Myometrial cell (primary cell): ENCODE measurements around the gene ZNF764. TPM values are rescaled to one million over a fixed set of nuclear protein-coding genes. Genes with fewer than 3 reads are reported as not detected.

Source experiments
- total RNA-seq: library from RNA; depleted of rRNA; stranded (reverse); fragments of >200 nt; gene quantifications from 2 replicates; pipeline ENCODE4 v1.2.3, GENCODE V29; 2015

Gene ZNF764
- total RNA-seq = 5.5 and 6.2 TPM in 2 replicates

GRCh38 chr16:30557957-30558788 lies at the start of gene ZNF764:
ZNF764 (minus strand) TSS chr16:30558374; CDS start chr16:30558182, 192 bp downstream.

DNA sequence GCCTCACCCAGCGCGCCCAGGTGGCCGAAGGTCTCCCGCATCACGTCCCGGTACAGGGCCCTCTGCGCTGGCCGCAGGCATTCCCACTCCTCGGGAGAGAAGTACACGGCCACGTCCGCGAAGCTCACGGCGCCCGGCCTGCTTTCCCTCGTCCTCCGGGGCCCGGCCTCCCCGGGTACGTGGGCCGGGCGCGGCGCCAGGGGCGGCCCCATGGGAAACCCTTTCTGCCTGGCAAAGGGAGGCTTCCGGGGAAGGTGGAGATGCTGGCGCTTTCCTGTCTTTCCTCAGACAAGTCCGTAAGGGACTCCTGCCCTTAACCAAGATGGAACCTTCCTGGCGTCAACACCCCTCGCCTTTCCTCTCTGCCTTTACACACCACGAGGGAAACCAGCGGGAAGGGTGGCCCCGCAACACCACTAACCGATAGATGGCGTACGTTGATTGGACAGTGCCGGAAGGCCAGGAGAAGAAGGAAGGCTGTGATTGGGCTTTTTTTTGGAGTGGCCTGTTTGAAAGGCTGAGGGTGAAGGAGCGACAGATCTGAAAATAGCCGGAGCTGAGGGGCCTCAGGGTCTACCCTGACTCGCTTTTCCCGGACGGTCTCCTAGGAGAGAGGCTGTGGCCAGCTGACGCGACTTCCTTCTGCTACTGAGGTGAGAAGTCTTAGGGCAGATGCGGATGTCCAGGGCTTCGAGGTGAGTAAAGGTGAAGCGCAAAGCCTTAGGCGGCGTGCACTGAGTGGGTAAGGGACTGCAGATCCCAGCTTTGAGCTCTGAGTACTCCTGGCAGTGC lies 27.4 kb upstream of the ZNF764 start, which contains the start of gene ZNF785:
ZNF785 (minus strand) TSS at position 298 of the 792 bp plus-strand sequence; CDS start at position 212, 86 bp downstream.

DNA sequence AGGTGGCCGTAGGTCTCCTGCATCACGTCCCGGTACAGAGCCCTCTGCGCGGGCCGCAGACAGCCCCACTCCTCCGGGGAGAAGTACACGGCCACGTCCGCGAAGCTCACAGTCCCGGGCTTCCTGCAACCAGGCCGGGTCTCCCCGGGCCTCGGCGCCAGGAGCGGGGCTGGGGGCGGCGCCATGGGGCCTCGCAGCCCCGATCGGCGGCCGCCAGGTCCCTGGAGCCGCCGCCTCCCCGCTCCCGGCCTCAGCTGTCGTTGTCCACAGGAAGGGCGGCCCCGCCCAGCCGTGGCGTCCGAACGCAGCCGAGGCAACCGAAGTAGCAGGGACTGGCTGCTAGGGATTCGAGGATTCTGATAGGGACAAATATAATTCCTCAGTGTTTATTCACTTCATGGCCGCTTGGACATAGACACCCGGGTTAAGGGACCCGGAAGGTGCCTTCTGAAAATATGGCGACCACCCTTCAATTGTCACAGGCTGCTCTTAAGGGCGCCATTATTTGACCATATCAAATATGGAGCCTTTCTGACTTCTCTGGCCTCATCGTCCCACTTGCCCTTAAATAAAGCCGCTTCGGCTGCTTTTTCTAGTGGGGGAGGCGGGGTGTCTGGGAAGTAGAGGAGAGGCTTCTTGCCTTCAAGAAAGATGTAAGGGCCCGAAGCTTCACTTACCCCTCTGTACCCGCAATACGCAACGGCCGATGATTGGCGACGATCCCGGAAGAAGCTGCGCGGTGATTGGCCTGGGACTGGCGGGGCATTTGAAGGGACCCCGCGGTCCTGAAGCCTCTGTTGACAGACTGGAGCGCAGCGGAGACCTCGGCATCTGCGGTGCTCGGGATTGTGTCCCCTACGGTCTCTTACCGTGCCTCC lies 13.5 kb upstream of the ZNF764 start, which contains the start of gene ZNF688:
ZNF688 (minus strand) TSS at position 270 of the 878 bp plus-strand sequence; CDS start at position 185, 85 bp downstream.

GRCh38 chr16:30534368-30535105 lies 23.6 kb downstream of the ZNF764 start, which contains the start of gene ZNF747:
ZNF747 (minus strand) TSS chr16:30534858; CDS start chr16:30534679, 179 bp downstream.

GRCh38 chr16:30526137-30526822 lies 31.9 kb downstream of the ZNF764 start, which contains the start of gene ZNF768:
ZNF768 (minus strand) TSS chr16:30526566; CDS start chr16:30526413, 153 bp downstream.

Other genes starting within 250 kb of the ZNF764 start
- gene CD2BP2, start 203.1 kb downstream of the ZNF764 start, total RNA-seq = 49.6 and 58.5 TPM in 2 replicates
- 42.7 and 45.6 TPM in 2 replicates for gene TBC1D10B, start 187.9 kb downstream of the ZNF764 start, total RNA-seq
- not detected in 2 replicates for gene MYL11, start 183.6 kb downstream of the ZNF764 start, total RNA-seq
- not detected in 2 replicates for gene SEPTIN1, start 175.8 kb downstream of the ZNF764 start, total RNA-seq
- 7.2 and 9.7 TPM in 2 replicates for gene ZNF48, start 163.0 kb downstream of the ZNF764 start, total RNA-seq
- 9.9 and 11.8 TPM in 2 replicates for gene ZNF771, start 150.8 kb downstream of the ZNF764 start, total RNA-seq
- 31.7 and 34.7 TPM in 2 replicates for gene DCTPP1, start 128.3 kb downstream of the ZNF764 start, total RNA-seq
- 16.0 and 19.0 TPM in 2 replicates for gene SEPHS2, start 112.5 kb downstream of the ZNF764 start, total RNA-seq
- not detected in 2 replicates for gene ITGAL, start 85.6 kb downstream of the ZNF764 start, total RNA-seq
- gene ZNF768, start 31.8 kb downstream of the ZNF764 start, total RNA-seq = 21.9 and 29.4 TPM in 2 replicates
- gene ZNF747, start 23.5 kb downstream of the ZNF764 start, total RNA-seq = 8.7 and 14.1 TPM in 2 replicates
- 17.6 and 21.8 TPM in 2 replicates for gene ZNF688, start 13.3 kb upstream of the ZNF764 start, total RNA-seq
- gene ZNF785, start 27.3 kb upstream of the ZNF764 start, total RNA-seq = 3.7 and 23.6 TPM in 2 replicates
- gene ZNF689, start 52.0 kb upstream of the ZNF764 start, total RNA-seq = 7.4 and 9.8 TPM in 2 replicates
- gene PRR14, start 92.6 kb upstream of the ZNF764 start, total RNA-seq = 9.5 and 19.3 TPM in 2 replicates
- 23.1 and 30.5 TPM in 2 replicates for gene FBRS, start 100.1 kb upstream of the ZNF764 start, total RNA-seq
- gene SRCAP, start 140.8 kb upstream of the ZNF764 start, total RNA-seq = 12.8 and 19.9 TPM in 2 replicates
- 38.6 and 46.6 TPM in 2 replicates for gene PHKG2, start 190.1 kb upstream of the ZNF764 start, total RNA-seq
- gene CFAP119, start 203.7 kb upstream of the ZNF764 start, total RNA-seq = 4.6 and 6.9 TPM in 2 replicates
- gene RNF40, start 203.9 kb upstream of the ZNF764 start, total RNA-seq = 80.1 and 86.3 TPM in 2 replicates
- 11.3 and 13.8 TPM in 2 replicates for gene ZNF629, start 228.8 kb upstream of the ZNF764 start, total RNA-seq